HG02884 (cell line): ENCODE results near the gene NDUFV3.
"Not testable (repeated sequence)": the region's sequence is repeated elsewhere in the genome, so short reads cannot be mapped to it uniquely, and the experiment has no call there.

ENCODE experiments used
- ATAC-seq: cut with Tn5 transposase; IDR thresholded peaks from one replicate; pipeline ENCODE4 v1.9.1; 2021; ENCODE audit warnings: mild to moderate bottlenecking, moderate library complexity; ENCODE audit not compliant: unreplicated experiment

Gene NDUFV3

DNA sequence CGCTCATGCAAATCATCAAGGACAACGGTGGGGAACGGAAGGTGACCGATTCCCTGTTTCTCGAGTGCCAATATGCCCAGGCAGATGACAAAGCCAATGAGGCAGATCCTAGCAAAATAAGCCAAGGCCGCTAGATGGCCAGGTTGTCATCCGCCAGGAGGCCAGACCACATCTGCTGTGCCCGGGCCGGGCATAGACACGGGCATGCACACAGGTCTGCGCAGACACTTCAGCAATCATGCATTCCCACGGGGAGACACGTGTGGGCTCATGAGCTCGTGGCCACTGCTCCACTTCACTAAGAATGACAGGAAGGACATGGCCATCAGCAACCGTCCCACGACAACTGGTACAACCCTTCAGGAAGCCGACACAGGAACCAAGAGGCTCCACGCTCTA is 37.2 kb upstream of the NDUFV3 start:
- ATAC-seq = no peak

GRCh38 chr21:42857216-42857615 is 35.9 kb upstream of the NDUFV3 start:
- ATAC-seq = no peak

GRCh38 chr21:42858185-42858847 is 34.8 kb upstream of the NDUFV3 start:
- no peak for ATAC-seq

GRCh38 chr21:42858957-42859890 is 33.9 kb upstream of the NDUFV3 start:
- ATAC-seq = no peak

DNA sequence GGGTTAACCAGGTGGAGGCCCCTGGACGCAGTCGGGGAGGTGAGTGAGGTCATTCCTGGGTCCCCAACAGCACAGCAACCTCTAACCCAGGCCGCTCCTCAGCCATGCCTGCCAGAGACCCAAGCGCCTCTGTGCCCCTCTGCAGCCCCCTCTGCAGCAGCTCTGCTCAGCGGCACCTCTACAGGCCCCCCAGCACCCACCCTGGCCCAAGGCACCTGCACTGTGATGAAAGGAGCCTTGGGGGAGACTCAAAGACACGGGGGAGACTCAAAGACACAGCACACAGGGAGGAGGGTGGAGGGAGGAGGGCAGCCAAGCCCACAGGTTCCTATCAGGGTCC is 33.2 kb upstream of the NDUFV3 start:
- ATAC-seq = no peak

- no peak for ATAC-seq
Measured at GRCh38 chr21:42860345-42860744, 32.8 kb upstream of the NDUFV3 start.

DNA sequence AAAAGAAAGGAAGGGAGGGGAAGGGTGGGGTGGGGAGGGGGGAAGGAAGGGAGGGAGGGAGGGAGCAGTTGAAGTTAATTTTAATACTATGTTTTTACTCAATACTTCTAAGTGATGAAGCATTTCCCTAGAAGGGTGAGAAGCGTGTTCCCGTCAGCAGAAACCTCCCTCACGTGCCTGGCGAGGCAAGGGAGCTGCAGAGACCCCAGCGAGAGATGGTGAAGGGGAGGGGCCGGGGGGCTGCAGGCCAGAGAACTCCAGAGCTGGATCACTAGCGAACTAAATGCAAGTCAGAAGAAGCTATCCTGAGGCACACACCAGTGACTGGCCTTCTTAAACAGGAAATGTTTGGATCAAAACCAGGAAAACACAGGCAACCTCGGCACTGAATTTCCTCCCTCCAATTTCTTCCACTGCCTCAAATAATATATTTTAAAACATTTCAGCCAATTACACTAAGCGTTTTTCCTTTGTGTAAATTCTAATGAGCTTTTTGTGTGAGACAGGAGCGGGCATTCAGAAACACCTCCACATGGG is 31.7 kb upstream of the NDUFV3 start:
- ATAC-seq = no peak

- no peak for ATAC-seq
Measured at GRCh38 chr21:42861848-42862400, 31.2 kb upstream of the NDUFV3 start.

DNA sequence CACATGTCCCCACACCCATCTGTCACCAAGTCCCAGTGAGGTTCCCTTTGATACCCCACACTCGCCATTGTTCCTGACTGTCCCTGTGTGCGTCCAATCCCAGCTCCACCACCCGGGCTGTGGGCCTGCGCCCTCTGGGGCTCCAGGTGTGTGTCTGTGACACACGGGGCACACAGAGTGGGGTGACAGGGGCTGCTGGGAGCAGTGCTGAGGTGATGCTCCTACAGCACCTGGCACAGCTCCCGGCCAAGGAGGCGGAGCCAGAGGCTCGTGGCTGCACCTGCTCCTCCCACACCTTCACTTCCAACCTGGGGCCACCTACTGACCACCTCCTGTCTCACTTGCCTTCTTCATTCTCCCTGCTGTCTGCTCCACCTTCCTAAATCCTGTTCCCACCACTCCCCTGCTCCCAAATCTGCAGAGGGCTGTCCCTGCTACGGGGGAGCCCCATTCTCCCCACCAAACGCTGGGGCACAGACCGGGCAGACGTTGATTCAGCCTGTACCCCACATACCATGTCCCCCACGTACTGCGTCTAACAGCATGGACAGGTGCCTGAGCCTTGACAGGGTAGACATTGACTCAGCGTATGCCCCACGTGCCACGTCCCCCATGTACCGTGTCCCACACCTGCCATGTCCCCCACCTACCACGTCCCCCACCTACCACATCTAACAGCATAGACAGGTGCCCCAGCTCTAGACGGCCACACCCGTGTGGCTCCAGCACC is 30.2 kb upstream of the NDUFV3 start:
- ATAC-seq = no peak

GRCh38 chr21:42863504-42863870 is 29.6 kb upstream of the NDUFV3 start:
- no peak for ATAC-seq

- no peak for ATAC-seq
Measured at GRCh38 chr21:42864286-42864685, 28.8 kb upstream of the NDUFV3 start.

DNA sequence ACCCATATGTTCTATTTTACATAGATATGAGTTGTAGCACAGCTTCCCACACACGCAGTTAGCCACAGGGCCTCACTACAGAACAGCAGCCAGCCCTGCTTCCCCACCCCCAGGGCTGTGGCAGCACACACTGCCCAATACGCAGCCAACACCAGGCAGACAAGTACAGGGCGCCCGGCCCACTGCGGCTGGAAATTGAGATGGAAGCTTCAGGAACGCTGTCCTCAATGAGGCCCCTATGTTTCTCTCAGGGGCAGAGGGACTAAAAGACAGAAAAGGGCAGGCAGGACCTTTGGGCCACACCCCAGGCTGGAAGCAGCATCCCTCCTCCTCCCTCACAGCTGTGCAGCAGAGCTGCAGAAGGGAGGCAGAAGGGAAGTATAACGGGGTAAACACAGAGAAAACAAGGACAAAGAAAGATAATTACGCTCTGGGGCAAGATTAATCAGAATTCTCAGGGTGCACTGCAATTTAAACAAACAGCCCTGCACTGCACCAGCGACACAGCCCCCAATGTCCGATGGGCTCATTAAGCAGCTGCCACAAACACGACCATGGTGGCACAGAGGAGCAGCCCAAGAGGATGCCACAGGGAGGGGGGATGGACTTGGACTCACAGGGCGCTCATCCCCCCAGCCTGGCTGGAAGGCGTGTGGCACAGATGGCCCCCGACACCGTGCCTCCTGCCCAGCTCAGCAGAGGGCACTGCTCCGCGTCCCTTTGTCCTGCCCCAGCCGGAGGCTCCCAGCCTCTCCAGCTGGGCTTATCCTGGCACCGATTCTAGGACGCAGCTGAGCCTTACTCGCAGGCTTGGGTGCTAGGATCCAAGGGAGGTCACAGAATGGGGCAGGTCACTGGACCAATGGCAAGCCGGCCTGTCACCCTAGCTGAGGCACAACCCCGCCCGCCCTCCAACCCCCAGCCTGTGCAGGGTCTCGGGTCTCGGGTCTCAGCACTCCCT is 28.0 kb upstream of the NDUFV3 start:
- no peak for ATAC-seq

- no peak for ATAC-seq
Measured at GRCh38 chr21:42865776-42866160, 27.3 kb upstream of the NDUFV3 start.

- no peak for ATAC-seq
Measured at GRCh38 chr21:42868196-42868595, 24.9 kb upstream of the NDUFV3 start.

GRCh38 chr21:42873096-42873495 is 20.0 kb upstream of the NDUFV3 start:
- ATAC-seq = no peak

DNA sequence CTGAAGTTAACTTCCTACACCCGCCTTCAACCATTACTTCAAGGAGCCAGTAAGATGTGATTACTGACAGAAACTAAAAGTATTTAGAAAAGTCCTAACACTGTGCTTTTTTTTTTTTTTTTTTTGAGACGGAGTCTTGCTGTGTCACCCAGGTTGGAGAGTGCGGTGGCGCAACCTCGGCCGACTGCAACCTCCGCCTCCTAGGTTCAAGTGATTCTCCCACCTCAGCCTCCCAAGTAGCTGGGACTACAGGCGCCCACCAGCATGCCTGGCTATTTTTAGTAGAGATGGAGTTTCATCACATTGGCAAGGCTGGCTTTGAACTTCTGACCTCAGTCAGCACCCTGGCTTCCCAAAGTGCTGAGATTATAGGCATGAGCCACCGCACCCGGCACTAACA is 17.3 kb upstream of the NDUFV3 start:
- ATAC-seq = not testable (repeated sequence)

GRCh38 chr21:42878678-42878992 is 14.5 kb upstream of the NDUFV3 start:
- ATAC-seq = peak; percentile 18

GRCh38 chr21:42878993-42879787 is 13.9 kb upstream of the NDUFV3 start, which contains the start of gene WDR4:
TSS of gene WDR4 (minus strand) at chr21:42879539. CDS start at chr21:42879495, 44 bp downstream.
- ATAC-seq = peak; percentile 77

DNA sequence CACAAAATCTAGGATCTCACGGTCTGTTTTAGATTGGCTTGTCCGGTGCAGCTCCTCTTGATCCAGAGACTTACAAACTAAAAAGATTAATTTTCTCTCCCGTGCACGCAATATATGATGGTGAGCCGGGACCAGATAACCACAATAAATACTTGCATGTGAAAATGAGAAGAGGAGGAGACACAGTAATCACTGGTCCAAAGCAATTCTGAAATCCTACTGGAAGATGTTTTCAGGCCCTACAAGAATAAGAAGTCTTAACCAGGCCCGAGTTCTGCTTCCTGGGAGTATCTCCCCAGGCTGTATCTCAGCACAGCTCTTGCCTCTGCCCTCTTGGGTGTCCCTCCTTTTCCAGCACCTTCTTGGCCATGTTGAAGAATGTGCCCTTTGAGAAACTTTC is 12.8 kb upstream of the NDUFV3 start:
- ATAC-seq = no peak
